ENCODE results near the gene ZC3H10. TPM values are rescaled to one million over a fixed set of nuclear protein-coding genes. Genes with fewer than 3 reads are reported as not detected.
A peak's percentile ranks its signal among the peaks of the same experiment; 100 is the strongest.

ZC3H10 gene
- total and polyA plus RNA-seq, 2 of the 13 experiments (the other 11 are each of a cell fraction or from before 2014, with no cell fraction given), result 0.70 to 2.3 TPM

DNA sequence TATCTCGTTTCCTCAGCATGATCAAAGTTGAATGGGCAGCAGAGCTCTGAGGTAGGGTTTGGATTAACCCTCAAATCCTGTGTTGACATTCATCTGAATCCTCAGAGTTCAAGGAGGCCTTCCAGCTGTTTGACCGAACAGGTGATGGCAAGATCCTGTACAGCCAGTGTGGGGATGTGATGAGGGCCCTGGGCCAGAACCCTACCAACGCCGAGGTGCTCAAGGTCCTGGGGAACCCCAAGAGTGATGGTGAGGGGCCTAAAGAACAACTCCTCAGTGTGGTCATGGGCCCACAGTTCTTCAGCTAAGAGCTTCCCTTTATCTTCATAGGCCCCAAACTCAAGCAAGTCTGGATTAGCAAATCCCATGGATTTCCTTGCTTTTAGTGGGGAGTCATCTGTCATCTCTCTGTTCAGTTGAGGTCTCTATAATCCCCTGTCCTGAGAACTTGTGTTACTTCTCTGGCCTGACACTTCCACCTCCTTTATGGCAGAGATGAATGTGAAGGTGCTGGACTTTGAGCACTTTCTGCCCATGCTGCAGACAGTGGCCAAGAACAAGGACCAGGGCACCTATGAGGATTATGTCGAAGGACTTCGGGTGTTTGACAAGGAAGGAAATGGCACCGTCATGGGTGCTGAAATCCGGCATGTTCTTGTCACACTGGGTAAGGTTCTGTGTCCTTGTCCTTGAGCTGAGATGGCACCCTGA lies 41.6 kb downstream of the ZC3H10 start:
- Histone ChIP-seq H3K79me2 (ENCODE audit: insufficient read depth, low read length) (peaks cover 25% of the 10 kb centered on the region), H3K9me3 (ENCODE audit: low read length) (no peaks in the 10 kb centered on the region), H3K27me3 (ENCODE audit: control insufficient read depth in 1 of 2, insufficient read depth in 2 of 2, low read length in 2 of 2) (no peaks in the 10 kb centered on the region; a peak in 1 of 5 replicates), H3K36me3 (replicated peaks in 1 of 2; ENCODE audit: control insufficient read depth in 1 of 2, insufficient read depth in 2 of 2, low read length in 2 of 2) (peaks cover 22 to 41% of the 10 kb centered on the region in 2 experiments), H3K4me3 (replicated peaks in 1 of 3; ENCODE audit: insufficient read depth in 1 of 3, low read depth in 2 of 3, low read length in 3 of 3) (peak overlapping the region; percentile 92 to 99 (median 95)), H3K4me1 (ENCODE audit: insufficient read depth, low read length) (peaks cover 50% of the 10 kb centered on the region), H3K9ac (ENCODE audit: insufficient read depth, low read depth, low read length) (peak overlapping the region; percentile 100), H4K20me1 (ENCODE audit: insufficient read depth, low read length) (peaks cover 28% of the 10 kb centered on the region), H3K27ac (ENCODE audit: extremely low read length, insufficient read depth, low read length) (peak overlapping the region; percentile 87), H3K4me2 (ENCODE audit: low read depth, low read length) (peak overlapping the region; percentile 83), H2AFZ (ENCODE audit: low read length) (no peak overlapping the region)
- POLR2A ChIA-PET, result interaction anchor here (1.2 to 3.4 kb wide), 8 partner anchors 16 to 230 kb away, joined by 3 to 30 read pairs (median 6); partner anchors contain the start of genes ESYT1, RPL41, SMARCC2 and ZC3H10
- intact Hi-C loops (cut with micrococcal nuclease; ENCODE audit: unreplicated experiment), result loop anchor here (2.0 to 5.0 kb wide), 2 partner anchors 33 kb away; no protein-coding TSS in a partner anchor
- in situ Hi-C loops (cut with HindIII; ENCODE audit: extremely low pct_ligation_motif_present, low pct_unique_long_range_greater_than_20kb), result loop anchor here (5.0 kb wide), 1 partner anchor 37 kb away; no protein-coding TSS in a partner anchor
- ATAC-seq (no peak), DNase-seq (ENCODE audit: low spot score) (no peak), FAIRE-seq (no peak)
- BruUV-seq (replicated peaks), result no TSS peak
- TF ChIP-seq RBFOX2 (IDR thresholded peaks at IDR 0.05; ENCODE audit: low read depth, low read length) (peak; percentile 53), FOXA1 (IDR thresholded peaks at IDR 0.05) (no peak), FOXA1 (CRISPR knock-in tag; IDR thresholded peaks at IDR 0.05) (no peak), ZNF274 (CRISPR knock-in tag; IDR thresholded peaks at IDR 0.05) (no peak), POLR2A (IDR thresholded peaks at IDR 0.05; ENCODE audit: insufficient read depth in 1 of 2, low read depth in 2 of 2, low read length in 2 of 2) (0 out of 4 replicates have a peak, but pooled peaks of 1 of the 2 experiments have one; percentile 8), POLR2G (IDR thresholded peaks at IDR 0.05; ENCODE audit: low read depth, low read length) (peak; percentile 43), MBD4 (IDR thresholded peaks at IDR 0.05; ENCODE audit: borderline replicate concordance, low read length) (0 out of 2 replicates have a peak, but pooled peaks have one; percentile 49)
- TF ChIP-seq, protein P1, sequence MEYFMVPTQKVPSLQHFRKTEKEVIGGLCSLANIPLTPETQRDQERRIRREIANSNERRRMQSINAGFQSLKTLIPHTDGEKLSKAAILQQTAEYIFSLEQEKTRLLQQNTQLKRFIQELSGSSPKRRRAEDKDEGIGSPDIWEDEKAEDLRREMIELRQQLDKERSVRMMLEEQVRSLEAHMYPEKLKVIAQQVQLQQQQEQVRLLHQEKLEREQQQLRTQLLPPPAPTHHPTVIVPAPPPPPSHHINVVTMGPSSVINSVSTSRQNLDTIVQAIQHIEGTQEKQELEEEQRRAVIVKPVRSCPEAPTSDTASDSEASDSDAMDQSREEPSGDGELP (IDR thresholded peaks at IDR 0.05; ENCODE audit: borderline replicate concordance, low read depth), result 0 out of 2 replicates have a peak, but pooled peaks have one; percentile 20
- TF ChIP-seq, protein P2, sequence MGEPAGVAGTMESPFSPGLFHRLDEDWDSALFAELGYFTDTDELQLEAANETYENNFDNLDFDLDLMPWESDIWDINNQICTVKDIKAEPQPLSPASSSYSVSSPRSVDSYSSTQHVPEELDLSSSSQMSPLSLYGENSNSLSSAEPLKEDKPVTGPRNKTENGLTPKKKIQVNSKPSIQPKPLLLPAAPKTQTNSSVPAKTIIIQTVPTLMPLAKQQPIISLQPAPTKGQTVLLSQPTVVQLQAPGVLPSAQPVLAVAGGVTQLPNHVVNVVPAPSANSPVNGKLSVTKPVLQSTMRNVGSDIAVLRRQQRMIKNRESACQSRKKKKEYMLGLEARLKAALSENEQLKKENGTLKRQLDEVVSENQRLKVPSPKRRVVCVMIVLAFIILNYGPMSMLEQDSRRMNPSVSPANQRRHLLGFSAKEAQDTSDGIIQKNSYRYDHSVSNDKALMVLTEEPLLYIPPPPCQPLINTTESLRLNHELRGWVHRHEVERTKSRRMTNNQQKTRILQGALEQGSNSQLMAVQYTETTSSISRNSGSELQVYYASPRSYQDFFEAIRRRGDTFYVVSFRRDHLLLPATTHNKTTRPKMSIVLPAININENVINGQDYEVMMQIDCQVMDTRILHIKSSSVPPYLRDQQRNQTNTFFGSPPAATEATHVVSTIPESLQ (CRISPR knock-in tag; conservative IDR thresholded peaks at IDR 0.05), result no peak
- 79% methylated on average over 8 of the region's 8 CpGs for WGBS (ENCODE audit: low lambda C conversion rate)
- CTCF ChIA-PET (ENCODE audit: low intra/inter-chr PET ratio, low total read pairs), result no interaction called here

Measured in HepG2 (cell line).